ENCODE data around the gene NUDT1.

- TF ChIP-seq CTCF (IDR thresholded peaks at IDR 0.05; ENCODE audit: low read length), result no peak
- no peak for TF ChIP-seq EZH2 (IDR thresholded peaks at IDR 0.05; ENCODE audit: borderline replicate concordance, low read length)
Observed at GRCh38 chr7:2276107-2276506, 34.1 kb downstream of the NUDT1 start.
